ENCODE measurements around the gene PDE11A.
"Not testable (repeated sequence)": the region's sequence is repeated elsewhere in the genome, so short reads cannot be mapped to it uniquely, and the experiment has no call there.

The PDE11A gene

GRCh38 chr2:177880285-177880684 lies 192.3 kb downstream of the PDE11A start:
- DNase-seq, result no peak

GRCh38 chr2:177876950-177877349 lies 195.6 kb downstream of the PDE11A start:
- no peak for DNase-seq

DNA sequence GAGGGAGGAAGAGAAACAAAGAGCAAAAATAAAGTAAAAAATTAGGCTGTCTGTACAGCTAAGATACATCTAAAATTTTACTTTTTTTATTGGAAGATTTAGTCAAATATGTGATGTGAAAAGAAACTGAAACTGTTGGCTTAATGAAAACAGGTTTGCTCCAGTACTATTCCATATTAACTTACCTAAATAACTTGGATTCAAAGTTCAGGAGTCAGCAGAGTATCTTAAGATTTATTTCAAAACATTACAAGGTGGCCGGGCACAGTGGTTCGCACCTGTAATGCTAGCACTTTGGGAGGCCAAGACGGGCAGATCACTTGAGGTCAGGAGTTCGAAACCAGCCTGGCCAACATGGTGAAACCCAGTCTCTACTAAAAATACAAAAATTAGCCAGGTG lies 197.9 kb downstream of the PDE11A start:
- no peak for DNase-seq

GRCh38 chr2:177873915-177874314 lies 198.7 kb downstream of the PDE11A start:
- DNase-seq, result no peak

DNA sequence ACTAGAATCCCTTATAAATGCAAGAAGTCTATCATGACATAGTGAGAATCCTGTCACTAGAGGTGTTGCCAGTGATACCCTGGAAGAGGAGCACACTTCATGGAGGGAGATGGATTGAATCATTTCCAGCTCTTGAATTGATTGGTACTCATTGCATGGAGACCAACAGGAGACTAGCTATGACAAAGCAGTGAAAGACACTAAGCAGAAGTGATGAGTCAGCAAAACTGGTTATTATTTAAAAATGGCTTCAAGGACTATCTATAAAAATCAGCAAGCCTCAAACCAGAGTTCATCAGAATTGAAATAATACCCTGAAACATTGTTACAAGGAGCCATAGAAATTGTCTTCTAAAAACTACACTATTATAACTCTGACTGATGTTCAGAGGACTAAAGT lies 200.3 kb downstream of the PDE11A start:
- no peak for DNase-seq

DNA sequence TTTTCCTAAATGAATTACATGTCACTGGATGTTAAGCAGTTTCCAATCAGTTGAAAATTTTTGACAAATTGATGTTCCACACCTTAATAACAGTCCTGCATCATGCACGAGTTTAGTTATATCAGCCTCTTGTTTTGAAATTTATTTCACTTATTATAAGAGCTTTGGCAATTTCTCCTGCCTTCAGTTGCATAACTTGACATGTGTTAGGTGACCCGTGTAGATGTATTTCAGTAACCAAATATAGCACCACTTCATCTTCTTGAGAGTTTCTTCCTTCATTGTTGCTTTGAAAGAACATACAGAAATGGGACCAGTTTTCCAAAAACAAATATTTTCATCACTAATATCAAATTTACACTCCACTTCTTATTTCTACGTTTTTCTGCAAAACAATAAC lies 202.7 kb downstream of the PDE11A start:
- no peak for DNase-seq

GRCh38 chr2:177869209-177869608 lies 203.4 kb downstream of the PDE11A start:
- no peak for DNase-seq

- no peak for DNase-seq
These were observed 203.8 kb downstream of the PDE11A start for GRCh38 chr2:177868806-177869205.

GRCh38 chr2:177857538-177857937 lies 215.0 kb downstream of the PDE11A start:
- no peak for DNase-seq

DNA sequence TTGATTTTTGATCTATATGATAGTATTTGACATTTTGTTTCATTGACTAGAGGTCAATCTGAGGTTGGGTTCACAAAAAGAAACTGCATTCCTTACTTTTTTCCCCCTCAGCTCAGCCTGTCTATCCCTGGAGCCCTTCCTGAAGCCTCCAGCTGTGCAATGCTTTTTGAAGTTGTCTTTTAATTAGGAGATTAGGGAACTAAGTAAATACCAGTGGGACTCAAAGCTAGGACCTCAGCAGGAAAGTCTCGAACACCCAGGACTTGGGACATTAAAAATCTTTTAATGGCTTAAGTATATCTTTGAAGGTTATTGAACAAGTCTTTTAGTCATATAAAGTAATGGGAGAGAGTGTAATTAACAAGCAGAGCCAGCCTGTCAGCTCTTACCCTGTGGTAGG lies 220.2 kb downstream of the PDE11A start:
- no peak for DNase-seq

GRCh38 chr2:177843188-177843587 lies 229.4 kb downstream of the PDE11A start:
- no peak for DNase-seq

- no peak for DNase-seq
These were observed 230.3 kb downstream of the PDE11A start for GRCh38 chr2:177842243-177842642.

- not testable (repeated sequence) for DNase-seq
These were observed 237.0 kb downstream of the PDE11A start for GRCh38 chr2:177835418-177836204.

GRCh38 chr2:177832611-177833433 lies 239.8 kb downstream of the PDE11A start:
- DNase-seq, result no peak

DNA sequence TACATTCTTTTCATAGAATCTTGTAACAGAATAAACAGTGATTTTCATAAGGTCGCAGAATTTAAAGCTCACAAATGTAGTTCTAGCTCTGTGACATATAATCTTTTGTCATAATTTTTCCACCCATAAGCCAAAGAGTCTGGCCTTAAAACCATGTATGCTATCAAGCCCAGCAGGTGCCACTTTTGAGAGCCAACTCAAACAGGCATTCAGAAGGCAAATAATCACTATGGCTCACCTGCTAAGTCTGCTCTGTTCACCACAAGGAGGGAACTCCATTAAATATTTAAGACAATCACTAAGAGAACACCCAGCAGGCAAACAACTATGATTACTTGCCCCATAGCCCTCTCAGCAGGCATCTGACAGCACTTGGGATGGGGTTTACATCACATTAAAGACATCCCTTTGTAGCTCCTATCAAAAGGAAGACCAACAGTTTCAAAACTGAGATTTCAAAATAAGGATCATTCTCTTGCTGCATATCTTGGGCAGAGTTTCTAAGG lies 241.6 kb downstream of the PDE11A start:
- DNase-seq, result peak in 1 of 2 donors; percentile 11

DNA sequence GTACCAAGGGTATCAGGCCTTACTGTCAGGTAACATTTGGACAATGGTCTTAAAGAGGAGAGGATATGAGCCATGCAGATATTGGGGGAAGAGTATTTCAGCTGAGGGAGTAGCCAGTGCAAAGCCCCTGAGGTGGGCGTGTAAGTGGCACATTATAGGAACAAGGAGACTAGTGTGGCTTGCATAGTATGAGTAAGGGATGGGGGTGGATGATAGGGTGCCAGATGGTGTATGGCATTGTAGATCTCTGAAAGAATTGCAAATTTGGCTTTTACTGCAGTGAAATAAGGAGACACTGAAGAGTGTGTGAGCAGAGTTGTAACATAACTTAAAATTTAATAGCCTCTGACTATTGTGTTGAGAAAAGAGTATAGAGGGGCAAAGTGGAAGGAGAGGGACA lies 244.0 kb downstream of the PDE11A start:
- DNase-seq, result no peak

- no peak for DNase-seq
These were observed 245.7 kb downstream of the PDE11A start for GRCh38 chr2:177826897-177827296.

GRCh38 chr2:177822941-177823340 lies 249.6 kb downstream of the PDE11A start:
- no peak for DNase-seq

GRCh38 chr2:177818412-177818811 lies 254.2 kb downstream of the PDE11A start:
- DNase-seq, result no peak

DNA sequence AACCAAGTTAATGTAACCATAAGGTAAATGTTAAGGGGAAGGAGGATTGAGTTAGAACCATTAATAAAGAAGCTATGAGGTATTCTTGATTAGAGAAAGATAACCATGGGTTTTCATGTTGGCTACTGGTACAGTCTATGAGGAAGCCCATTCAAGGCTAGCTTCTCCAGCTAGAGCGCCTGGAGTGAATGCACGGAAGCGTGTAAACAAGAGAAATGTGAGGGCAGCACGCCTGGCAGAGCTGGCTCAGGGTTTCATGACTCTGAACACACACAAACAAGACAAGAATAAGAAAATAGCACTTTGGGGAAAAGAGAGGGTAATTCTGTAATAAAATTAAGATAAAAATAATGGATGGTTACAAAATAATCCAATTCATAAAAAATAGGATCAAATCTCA lies 255.3 kb downstream of the PDE11A start:
- no peak for DNase-seq

- no peak for DNase-seq
These were observed 255.8 kb downstream of the PDE11A start for GRCh38 chr2:177816766-177817165.

GRCh38 chr2:177812713-177813396 lies 259.7 kb downstream of the PDE11A start:
- no peak for DNase-seq

DNA sequence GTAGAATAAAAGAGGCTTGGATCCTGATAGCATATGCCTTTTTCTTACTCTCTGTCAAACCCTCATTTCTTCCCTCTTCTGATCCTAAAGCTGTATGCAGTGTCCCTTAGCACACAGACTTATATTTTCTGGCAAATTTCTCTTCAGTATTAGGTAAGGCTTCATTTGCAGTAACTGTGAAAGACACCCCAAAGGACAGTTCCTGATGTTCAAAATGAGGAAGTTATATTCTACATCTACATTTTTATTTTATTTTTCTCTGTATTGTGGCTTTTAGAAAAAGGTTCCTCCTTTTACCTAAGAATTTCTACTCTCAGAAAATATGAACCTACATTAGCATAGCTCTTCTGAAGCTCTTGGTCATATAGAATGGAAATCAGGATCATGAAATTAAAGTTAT lies 261.7 kb downstream of the PDE11A start:
- DNase-seq, result no peak

Data from inflammatory macrophage treated with lipopolysaccharide for 1 hour (primary cell).